ENCODE measurements around the gene FRY. TPM values are rescaled to one million over a fixed set of nuclear protein-coding genes. Genes with fewer than 3 reads are reported as not detected.

The FRY gene
- total and polyA plus RNA-seq, 2 of the 13 experiments (the other 11 are each of a cell fraction or from before 2014, with no cell fraction given) = 8.2 to 13.1 TPM

- TF ChIP-seq, protein P1, sequence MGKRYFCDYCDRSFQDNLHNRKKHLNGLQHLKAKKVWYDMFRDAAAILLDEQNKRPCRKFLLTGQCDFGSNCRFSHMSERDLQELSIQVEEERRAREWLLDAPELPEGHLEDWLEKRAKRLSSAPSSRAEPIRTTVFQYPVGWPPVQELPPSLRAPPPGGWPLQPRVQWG (CRISPR knock-in tag; IDR thresholded peaks at IDR 0.05; ENCODE audit: borderline replicate concordance, low read depth) = no peak
- TF ChIP-seq ZNF432 (CRISPR knock-in tag; IDR thresholded peaks at IDR 0.05; ENCODE audit: borderline replicate concordance) (no peak), ZFP1 (CRISPR knock-in tag; IDR thresholded peaks at IDR 0.05) (no peak), GLMP (CRISPR knock-in tag; IDR thresholded peaks at IDR 0.05; ENCODE audit: borderline replicate concordance) (no peak), SYNCRIP (IDR thresholded peaks at IDR 0.05; ENCODE audit: insufficient read depth, low read depth, low read length) (no peak), PHF8 (CRISPR knock-in tag; IDR thresholded peaks at IDR 0.05) (no peak), ZNF326 (CRISPR knock-in tag; IDR thresholded peaks at IDR 0.05; ENCODE audit: borderline replicate concordance) (no peak), HMG20A (CRISPR knock-in tag; IDR thresholded peaks at IDR 0.05; ENCODE audit: borderline replicate concordance) (peak; percentile 94), ZNF660 (CRISPR knock-in tag; IDR thresholded peaks at IDR 0.05; ENCODE audit: borderline replicate concordance, low read depth) (no peak), RORA (CRISPR knock-in tag; IDR thresholded peaks at IDR 0.05) (no peak), RFX1 (IDR thresholded peaks at IDR 0.05) (no peak), EED (CRISPR knock-in tag; IDR thresholded peaks at IDR 0.05) (no peak), JDP2 (CRISPR knock-in tag; IDR thresholded peaks at IDR 0.05; ENCODE audit: borderline replicate concordance) (no peak), ZNF546 (CRISPR knock-in tag; conservative IDR thresholded peaks at IDR 0.05) (no peak), ZBTB26 (CRISPR knock-in tag; IDR thresholded peaks at IDR 0.05; ENCODE audit: borderline replicate concordance) (no peak), E2F5 (CRISPR knock-in tag; conservative IDR thresholded peaks at IDR 0.05) (no peak), ZUFSP (CRISPR knock-in tag; IDR thresholded peaks at IDR 0.05; ENCODE audit: borderline replicate concordance) (no peak), CHD4 (IDR thresholded peaks at IDR 0.05; ENCODE audit: borderline replicate concordance, low read length) (no peak), WIZ (CRISPR knock-in tag; IDR thresholded peaks at IDR 0.05) (no peak), ZKSCAN5 (CRISPR knock-in tag; IDR thresholded peaks at IDR 0.05) (no peak), RFXAP (CRISPR knock-in tag; IDR thresholded peaks at IDR 0.05; ENCODE audit: borderline replicate concordance) (no peak), SALL1 (CRISPR knock-in tag; IDR thresholded peaks at IDR 0.05) (peak; percentile 99)
- TF ChIP-seq, protein P2, sequence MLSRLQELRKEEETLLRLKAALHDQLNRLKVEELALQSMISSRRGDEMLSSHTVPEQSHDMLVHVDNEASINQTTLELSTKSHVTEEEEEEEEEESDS (CRISPR knock-in tag; IDR thresholded peaks at IDR 0.05; ENCODE audit: borderline replicate concordance) = no peak
- TF ChIP-seq, protein P3, sequence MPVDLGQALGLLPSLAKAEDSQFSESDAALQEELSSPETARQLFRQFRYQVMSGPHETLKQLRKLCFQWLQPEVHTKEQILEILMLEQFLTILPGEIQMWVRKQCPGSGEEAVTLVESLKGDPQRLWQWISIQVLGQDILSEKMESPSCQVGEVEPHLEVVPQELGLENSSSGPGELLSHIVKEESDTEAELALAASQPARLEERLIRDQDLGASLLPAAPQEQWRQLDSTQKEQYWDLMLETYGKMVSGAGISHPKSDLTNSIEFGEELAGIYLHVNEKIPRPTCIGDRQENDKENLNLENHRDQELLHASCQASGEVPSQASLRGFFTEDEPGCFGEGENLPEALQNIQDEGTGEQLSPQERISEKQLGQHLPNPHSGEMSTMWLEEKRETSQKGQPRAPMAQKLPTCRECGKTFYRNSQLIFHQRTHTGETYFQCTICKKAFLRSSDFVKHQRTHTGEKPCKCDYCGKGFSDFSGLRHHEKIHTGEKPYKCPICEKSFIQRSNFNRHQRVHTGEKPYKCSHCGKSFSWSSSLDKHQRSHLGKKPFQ (CRISPR knock-in tag; IDR thresholded peaks at IDR 0.05; ENCODE audit: insufficient replicate concordance) = no peak
Measured at GRCh38 chr13:32139251-32139650, 107.7 kb downstream of the FRY start (continued).

Measured in HepG2 (cell line).